ENCODE results near the gene ZC3HAV1. TPM values are rescaled to one million over a fixed set of nuclear protein-coding genes. Genes with fewer than 3 reads are reported as not detected.
"Not testable (repeated sequence)": the region's sequence is repeated elsewhere in the genome, so short reads cannot be mapped to it uniquely, and the experiment has no call there.

The ZC3HAV1 gene
- total RNA-seq, 2 donors from 2014 or later, result 67.6 to 76.0 TPM

- peak; percentile 59 for DNase-seq
- H3K4me3 ChIP-seq (ENCODE audit: low read length), result no peak overlapping the region
- peaks cover 41% of the 10 kb centered on the region for H3K36me3 Mint-ChIP-seq (ENCODE audit: low read depth)
- H3K9me3 ChIP-seq (ENCODE audit: control insufficient read depth, low read length), result peaks cover 4% of the 10 kb centered on the region
- H3K27ac Mint-ChIP-seq, result peak overlapping the region; percentile 95
- no peaks in the 10 kb centered on the region for H3K27me3 ChIP-seq (ENCODE audit: control insufficient read depth, insufficient read depth, low read length, poor library complexity, severe bottlenecking)
- H3K4me3 Mint-ChIP-seq, result peak overlapping the region; percentile 32
- no peaks in the 10 kb centered on the region for H3K27me3 Mint-ChIP-seq (ENCODE audit: insufficient read depth)
- peaks cover 56% of the 10 kb centered on the region for H3K4me1 Mint-ChIP-seq
- H3K36me3 ChIP-seq (ENCODE audit: control insufficient read depth, insufficient read depth, low read length), result peaks cover 29% of the 10 kb centered on the region
- TF ChIP-seq, protein P1, sequence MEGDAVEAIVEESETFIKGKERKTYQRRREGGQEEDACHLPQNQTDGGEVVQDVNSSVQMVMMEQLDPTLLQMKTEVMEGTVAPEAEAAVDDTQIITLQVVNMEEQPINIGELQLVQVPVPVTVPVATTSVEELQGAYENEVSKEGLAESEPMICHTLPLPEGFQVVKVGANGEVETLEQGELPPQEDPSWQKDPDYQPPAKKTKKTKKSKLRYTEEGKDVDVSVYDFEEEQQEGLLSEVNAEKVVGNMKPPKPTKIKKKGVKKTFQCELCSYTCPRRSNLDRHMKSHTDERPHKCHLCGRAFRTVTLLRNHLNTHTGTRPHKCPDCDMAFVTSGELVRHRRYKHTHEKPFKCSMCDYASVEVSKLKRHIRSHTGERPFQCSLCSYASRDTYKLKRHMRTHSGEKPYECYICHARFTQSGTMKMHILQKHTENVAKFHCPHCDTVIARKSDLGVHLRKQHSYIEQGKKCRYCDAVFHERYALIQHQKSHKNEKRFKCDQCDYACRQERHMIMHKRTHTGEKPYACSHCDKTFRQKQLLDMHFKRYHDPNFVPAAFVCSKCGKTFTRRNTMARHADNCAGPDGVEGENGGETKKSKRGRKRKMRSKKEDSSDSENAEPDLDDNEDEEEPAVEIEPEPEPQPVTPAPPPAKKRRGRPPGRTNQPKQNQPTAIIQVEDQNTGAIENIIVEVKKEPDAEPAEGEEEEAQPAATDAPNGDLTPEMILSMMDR (conservative IDR thresholded peaks at IDR 0.05), result no peak
- H3K27ac ChIP-seq (ENCODE audit: low read depth, low read length), result no peak overlapping the region
- peaks cover 21% of the 10 kb centered on the region for H3K4me1 ChIP-seq (ENCODE audit: control insufficient read depth, insufficient read depth, low read length)
- WGBS, 2 experiments (ENCODE audit: insufficient coverage in 1 of 2, insufficient read length in 1 of 2), result 89 to 97% methylated on average over 6 to 13 of the region's 13 CpGs
- H3K9ac ChIP-seq (ENCODE audit: extremely low read depth, low read length, poor library complexity, severe bottlenecking), result no peak overlapping the region
- peaks cover 7% of the 10 kb centered on the region for H3K9me3 Mint-ChIP-seq
These were observed 14.3 kb downstream of the ZC3HAV1 start for GRCh38 chr7:139095194-139095659.

- Mint-ChIP-seq H3K4me3 (peak overlapping the region; percentile 32), H3K27ac (peak overlapping the region; percentile 95), H3K27me3 (ENCODE audit: insufficient read depth) (no peaks in the 10 kb centered on the region), H3K4me1 (peaks cover 56% of the 10 kb centered on the region), H3K9me3 (peaks cover 4% of the 10 kb centered on the region), H3K36me3 (ENCODE audit: low read depth) (peaks cover 38% of the 10 kb centered on the region)
- 74 to 77% methylated on average over 9 of the region's 9 CpGs for WGBS, 2 experiments (ENCODE audit: insufficient coverage in 1 of 2, insufficient read length in 1 of 2)
- Histone ChIP-seq H3K27me3 (ENCODE audit: control insufficient read depth, insufficient read depth, low read length, poor library complexity, severe bottlenecking) (no peaks in the 10 kb centered on the region), H3K27ac (ENCODE audit: low read depth, low read length) (no peak overlapping the region), H3K9me3 (ENCODE audit: control insufficient read depth, low read length) (peaks cover under 1% of the 10 kb centered on the region), H3K36me3 (ENCODE audit: control insufficient read depth, insufficient read depth, low read length) (peaks cover 30% of the 10 kb centered on the region), H3K4me1 (ENCODE audit: control insufficient read depth, insufficient read depth, low read length) (peaks cover 21% of the 10 kb centered on the region), H3K4me3 (ENCODE audit: low read length) (peak overlapping the region; percentile 43), H3K9ac (ENCODE audit: extremely low read depth, low read length, poor library complexity, severe bottlenecking) (peak overlapping the region; percentile 1)
- TF ChIP-seq, protein P1 (conservative IDR thresholded peaks at IDR 0.05), result no peak
- peak; percentile 57 for DNase-seq
These were observed 14.9 kb downstream of the ZC3HAV1 start for GRCh38 chr7:139094596-139094995.

DNA sequence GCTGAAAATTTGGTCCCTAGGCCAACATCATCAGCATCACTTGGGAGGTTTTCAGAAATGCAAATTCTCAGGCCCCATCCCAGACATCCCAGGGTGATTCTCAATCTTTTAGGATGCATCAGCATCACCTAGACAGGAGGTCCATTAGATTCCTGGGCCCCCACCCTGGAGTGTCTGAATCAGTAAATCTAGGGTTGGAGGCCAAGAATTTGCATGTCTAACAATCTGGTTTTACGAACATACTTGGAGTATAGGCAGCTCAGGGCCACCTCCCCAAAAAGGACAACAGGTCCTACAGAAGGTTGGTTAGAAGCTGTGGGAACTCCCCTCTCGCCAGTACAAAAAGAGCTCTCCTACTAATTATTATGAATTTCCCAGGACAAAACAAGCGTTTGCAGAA, 15.5 kb downstream of the ZC3HAV1 start:
- H3K27ac ChIP-seq (ENCODE audit: low read depth, low read length), result no peak overlapping the region
- H3K27me3 Mint-ChIP-seq (ENCODE audit: insufficient read depth), result no peaks in the 10 kb centered on the region

DNA sequence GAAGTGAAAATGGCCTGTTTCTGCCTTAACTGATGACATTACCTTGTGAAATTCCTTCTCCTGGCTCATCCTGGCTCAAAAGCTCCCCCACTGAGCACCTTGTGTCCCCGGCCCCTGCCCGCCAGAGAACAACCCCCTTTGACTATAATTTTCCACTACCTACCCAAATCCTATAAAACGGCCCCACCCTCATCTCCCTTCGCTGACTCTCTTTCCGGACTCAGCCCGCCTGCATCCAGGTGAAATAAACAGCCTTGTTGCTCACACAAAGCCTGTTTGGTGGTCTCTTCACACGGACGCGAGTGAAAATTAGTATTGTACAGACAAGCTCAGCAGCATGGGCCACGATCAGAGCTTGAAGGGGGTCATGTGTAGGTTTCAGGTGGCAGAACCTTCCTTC, 16.0 kb downstream of the ZC3HAV1 start:
- H3K36me3 ChIP-seq (ENCODE audit: control insufficient read depth, insufficient read depth, low read length), result peaks cover 27% of the 10 kb centered on the region
- not testable (repeated sequence) for H3K9me3 Mint-ChIP-seq; H3K27me3 ChIP-seq (ENCODE audit: control insufficient read depth, insufficient read depth, low read length, poor library complexity, severe bottlenecking); H3K27me3 Mint-ChIP-seq (ENCODE audit: insufficient read depth); H3K4me3 ChIP-seq (ENCODE audit: low read length); H3K27ac ChIP-seq (ENCODE audit: low read depth, low read length)
- peaks cover 12% of the 10 kb centered on the region for H3K9me3 ChIP-seq (ENCODE audit: control insufficient read depth, low read length)
- H3K4me1 Mint-ChIP-seq, result peaks cover 51% of the 10 kb centered on the region
- H3K4me1 ChIP-seq (ENCODE audit: control insufficient read depth, insufficient read depth, low read length), result peaks cover 21% of the 10 kb centered on the region
- H3K9ac ChIP-seq (ENCODE audit: extremely low read depth, low read length, poor library complexity, severe bottlenecking), result peak overlapping the region; percentile 1
- WGBS, 2 experiments (ENCODE audit: insufficient coverage in 1 of 2, insufficient read length in 1 of 2), result 36 to 71% methylated on average over 5 to 10 of the region's 10 CpGs
- DNase-seq, result peak; percentile 77
- peak overlapping the region; percentile 32 for H3K4me3 Mint-ChIP-seq
- peak overlapping the region; percentile 95 for H3K27ac Mint-ChIP-seq
- peaks cover 37% of the 10 kb centered on the region for H3K36me3 Mint-ChIP-seq (ENCODE audit: low read depth)

More for the DNA sequence above, 15.5 kb downstream of the ZC3HAV1 start:
- Histone ChIP-seq H3K9me3 (ENCODE audit: control insufficient read depth, low read length) (peaks cover 6% of the 10 kb centered on the region), H3K4me3 (ENCODE audit: low read length) (peak overlapping the region; percentile 43), H3K36me3 (ENCODE audit: control insufficient read depth, insufficient read depth, low read length) (peaks cover 30% of the 10 kb centered on the region), H3K9ac (ENCODE audit: extremely low read depth, low read length, poor library complexity, severe bottlenecking) (peak overlapping the region; percentile 1), H3K27me3 (ENCODE audit: control insufficient read depth, insufficient read depth, low read length, poor library complexity, severe bottlenecking) (no peaks in the 10 kb centered on the region), H3K4me1 (ENCODE audit: control insufficient read depth, insufficient read depth, low read length) (peaks cover 21% of the 10 kb centered on the region)
- TF ChIP-seq, protein P1 (conservative IDR thresholded peaks at IDR 0.05), result no peak
- Mint-ChIP-seq H3K4me3 (peak overlapping the region; percentile 32), H3K9me3 (no peaks in the 10 kb centered on the region), H3K4me1 (peaks cover 51% of the 10 kb centered on the region), H3K27ac (peak overlapping the region; percentile 95), H3K36me3 (ENCODE audit: low read depth) (peaks cover 39% of the 10 kb centered on the region)
- WGBS, 2 experiments (ENCODE audit: insufficient coverage in 1 of 2, insufficient read length in 1 of 2), result 61 to 93% methylated on average over 2 to 3 of the region's 3 CpGs
- peak; percentile 65 for DNase-seq
